HCEC 1CT (cell line): ENCODE measurements around the gene SHLD2.
"Not testable (repeated sequence)": the region's sequence is repeated elsewhere in the genome, so short reads cannot be mapped to it uniquely, and the experiment has no call there.

ENCODE experiments used
- DNase-seq: peaks from one replicate; pipeline ENCODE4 v3.0.0-alpha.2; 2017

Gene SHLD2

DNA sequence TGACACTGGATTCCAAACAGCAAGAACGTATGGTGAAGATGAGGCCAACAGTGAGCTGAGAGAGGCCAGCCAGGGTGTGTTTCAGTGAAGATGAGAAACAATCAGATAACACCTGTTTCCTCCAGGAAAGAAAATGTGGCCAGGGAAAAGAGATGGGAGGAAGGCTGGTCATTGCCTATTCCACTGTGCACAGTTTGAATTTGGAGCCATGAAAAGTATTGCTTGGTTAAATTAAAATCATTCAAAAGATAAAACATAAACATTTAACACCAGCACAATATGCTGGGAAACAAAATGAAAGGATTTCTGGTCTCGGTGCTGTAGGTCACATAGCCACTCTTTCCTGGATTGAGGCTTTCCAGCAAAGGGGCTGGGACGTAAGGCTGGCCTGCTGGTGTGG lies 130.1 kb downstream of the SHLD2 start, which contains the start of gene NUTM2A:
NUTM2A (plus strand) TSS at position 301 of the 400 bp plus-strand sequence. CDS start 383 bp downstream, outside the sequence.
- DNase-seq = not testable (repeated sequence)

DNA sequence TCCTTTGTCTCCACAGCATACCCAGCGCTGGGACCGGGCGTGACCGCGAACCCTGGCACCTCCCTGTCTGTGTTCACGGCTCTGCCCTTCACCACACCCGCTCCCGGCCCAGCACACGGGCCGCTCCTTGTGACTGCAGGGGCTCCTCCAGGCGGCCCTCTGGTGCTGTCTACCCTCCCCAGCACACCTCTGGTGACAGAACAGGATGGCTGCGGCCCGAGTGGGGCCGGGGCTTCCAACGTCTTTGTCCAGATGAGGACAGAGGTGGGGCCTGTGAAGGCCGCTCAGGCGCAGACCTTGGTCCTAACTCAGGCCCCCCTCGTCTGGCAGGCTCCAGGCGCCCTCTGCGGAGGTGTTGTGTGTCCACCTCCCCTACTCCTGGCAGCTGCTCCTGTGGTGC lies 133.2 kb downstream of the SHLD2 start:
- not testable (repeated sequence) for DNase-seq

DNA sequence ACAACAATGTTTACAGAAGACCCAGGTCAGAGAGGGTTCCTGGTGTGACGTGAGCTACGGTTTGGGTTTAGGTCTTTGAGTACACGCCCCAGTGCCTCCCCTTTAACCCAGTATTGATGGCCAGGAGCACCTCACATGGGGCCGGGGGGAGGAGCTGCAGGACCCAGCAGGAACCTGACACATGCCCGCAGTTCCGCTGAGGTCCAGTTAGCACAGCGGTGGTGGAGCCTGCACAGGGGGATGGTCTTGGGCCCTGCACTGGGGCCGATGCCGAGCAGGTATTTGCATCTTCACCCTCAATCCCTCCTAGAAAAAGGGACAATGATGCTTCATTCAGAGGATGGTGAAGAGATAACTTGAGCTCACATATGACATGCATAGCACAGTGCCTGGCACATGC lies 134.2 kb downstream of the SHLD2 start:
- DNase-seq = not testable (repeated sequence)

DNA sequence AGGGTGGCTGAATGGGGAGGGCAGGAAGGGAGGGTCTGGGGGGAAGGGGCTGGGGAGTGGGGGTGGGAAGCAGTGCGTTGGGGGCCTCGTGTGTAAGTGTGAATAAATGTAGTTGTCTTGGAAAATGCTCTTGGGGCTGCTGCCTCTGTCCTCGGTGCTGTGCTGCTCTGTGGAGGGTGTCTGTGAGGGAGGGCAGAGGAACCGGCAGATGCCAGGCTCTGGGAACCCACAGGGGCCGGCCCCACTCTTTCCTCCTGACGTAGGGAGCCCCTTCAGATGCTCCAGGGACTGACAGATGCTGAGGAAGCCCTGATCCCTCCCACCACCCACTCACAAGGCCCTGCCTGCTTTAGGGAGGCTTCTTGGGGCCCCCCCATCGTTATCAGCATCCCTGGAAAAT lies 139.8 kb downstream of the SHLD2 start:
- DNase-seq = not testable (repeated sequence)

DNA sequence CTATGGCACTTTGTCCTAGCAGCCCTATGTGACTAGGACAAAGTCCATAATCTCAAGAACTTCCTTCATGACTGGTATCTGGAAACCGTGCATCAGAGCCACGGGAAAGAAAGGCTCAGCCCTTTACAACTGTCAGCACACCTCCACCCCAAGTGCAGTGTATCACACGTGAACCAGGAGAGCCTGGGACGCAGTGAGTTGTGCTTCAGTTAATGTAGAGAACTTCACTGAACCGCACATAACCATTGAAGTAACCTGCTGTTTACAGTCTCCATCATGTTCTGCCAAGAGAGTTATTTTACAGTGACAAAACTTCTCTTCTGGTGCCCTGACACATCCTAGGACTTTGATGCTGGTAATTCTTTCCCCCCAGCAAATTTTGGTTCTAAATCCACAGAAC lies 142.2 kb downstream of the SHLD2 start:
- not testable (repeated sequence) for DNase-seq

DNA sequence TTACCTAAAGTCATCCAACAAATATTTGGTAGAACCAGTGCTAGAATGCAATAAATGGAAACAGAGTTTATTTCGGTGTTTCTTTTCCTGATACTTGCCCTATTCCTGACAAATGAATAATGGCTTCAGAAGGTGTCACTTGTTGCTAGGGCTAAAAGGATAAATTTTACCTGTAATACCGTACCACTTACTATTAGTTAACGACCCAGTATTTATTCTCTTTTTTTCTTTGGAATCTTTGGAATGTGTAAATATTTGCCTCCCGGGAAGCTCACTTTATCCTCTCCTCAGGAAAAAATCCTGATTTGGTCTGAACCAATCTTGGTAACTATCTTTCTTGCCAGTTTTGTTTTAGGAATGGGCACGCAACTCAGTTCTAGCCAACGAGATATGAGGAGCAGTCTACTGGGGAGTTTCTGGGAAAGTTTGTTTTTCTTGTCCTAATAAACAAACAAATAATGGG lies 144.4 kb downstream of the SHLD2 start:
- not testable (repeated sequence) for DNase-seq
